ENCODE results near the gene MAP3K15.

GRCh38 chrX:19541196-19541595 is 25.9 kb upstream of the MAP3K15 start:
- no peak for TF ChIP-seq POLR2A (IDR thresholded peaks at IDR 0.05)
- TF ChIP-seq CTCF (IDR thresholded peaks at IDR 0.05): no peak

Data from esophagus squamous epithelium (tissue), 4 donors.